ENCODE results near the gene ZNF761.
A peak's percentile ranks its signal among the peaks of the same experiment; 100 is the strongest.
"Not testable (repeated sequence)": the region's sequence is repeated elsewhere in the genome, so short reads cannot be mapped to it uniquely, and the experiment has no call there.

The ZNF761 gene

DNA sequence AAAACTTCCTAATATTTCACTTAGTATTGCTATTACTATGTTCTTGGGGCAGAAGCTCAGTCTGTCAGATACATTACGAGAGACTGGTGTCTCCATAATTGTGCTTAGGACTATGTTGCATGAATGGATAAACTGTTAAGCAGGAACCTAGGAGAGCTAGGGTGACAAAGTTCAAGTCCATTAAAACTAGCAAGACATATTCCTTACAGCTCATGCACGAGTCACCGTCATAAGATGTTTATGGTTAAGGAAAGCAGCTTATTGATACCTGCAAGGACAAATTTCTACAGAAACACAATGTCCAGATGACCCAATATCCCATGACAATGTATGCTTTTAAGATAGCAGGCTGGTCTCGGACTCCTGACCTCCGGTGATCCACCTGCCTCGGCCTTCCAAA lies 30.1 kb downstream of the ZNF761 start:
- no peak for TF ChIP-seq Cebpa-rat (IDR thresholded peaks at IDR 0.05)

DNA sequence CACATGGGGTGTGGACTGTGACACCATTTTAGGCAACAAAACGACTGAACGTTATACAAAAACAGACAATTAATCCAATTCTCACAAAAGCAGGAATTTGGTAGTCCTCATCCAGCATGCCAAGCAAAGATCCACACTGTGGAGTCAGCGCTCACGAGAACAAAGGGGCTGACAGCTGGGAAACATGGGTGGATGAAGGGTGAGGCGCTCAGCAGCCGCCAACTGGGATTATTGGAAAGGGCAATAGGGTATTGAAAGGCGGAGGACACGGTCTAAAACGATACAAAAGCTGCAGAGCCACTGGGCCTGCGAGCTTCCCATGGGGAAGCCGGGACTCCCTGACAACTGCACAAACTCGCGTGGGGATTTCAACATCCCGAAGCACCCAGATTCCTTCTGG lies 31.1 kb downstream of the ZNF761 start:
- Histone ChIP-seq H3K9me3 (peaks cover 47% of the 10 kb centered on the region), H3K4me3 (no peak overlapping the region)

More for the DNA sequence above, 30.1 kb downstream of the ZNF761 start:
- no peaks in the 10 kb centered on the region for H3K4me1 ChIP-seq
- no peaks in the 10 kb centered on the region for H3K27me3 ChIP-seq
- H3K4me3 ChIP-seq, result no peak overlapping the region
- no peaks in the 10 kb centered on the region for H4K20me1 ChIP-seq
- peaks cover 25% of the 10 kb centered on the region for H3K36me3 ChIP-seq
- peaks cover 57% of the 10 kb centered on the region for H3K9me3 ChIP-seq
- H3K27ac ChIP-seq, result no peak overlapping the region
- no peak overlapping the region for H3K9ac ChIP-seq
- H3K4me2 ChIP-seq, result no peak overlapping the region

DNA sequence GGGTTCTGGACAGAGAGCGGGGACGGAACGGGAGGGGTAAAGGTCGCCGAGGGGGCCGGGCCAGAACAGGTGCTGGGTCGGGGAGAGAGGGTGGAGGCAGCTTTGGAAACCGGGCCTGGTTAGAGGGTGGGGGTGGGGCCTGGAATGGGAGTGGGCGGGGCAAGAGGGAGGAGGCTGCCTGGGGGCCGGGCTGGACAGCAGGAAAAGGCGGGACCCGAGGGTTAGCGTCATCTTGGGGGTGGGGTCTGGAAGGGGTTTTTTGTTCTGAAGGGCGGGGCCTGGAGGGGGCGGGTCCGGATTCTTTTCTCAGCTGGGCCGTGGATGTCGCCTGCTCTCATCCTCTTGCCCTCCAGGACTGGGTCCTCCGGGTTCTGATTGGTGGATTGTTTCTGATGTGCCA lies 31.5 kb downstream of the ZNF761 start:
- Histone ChIP-seq H4K20me1 (no peaks in the 10 kb centered on the region), H3K4me1 (peaks cover under 1% of the 10 kb centered on the region; the same call in 1 of the 2 replicates), H3K4me3 (no peak overlapping the region), H3K36me3 (peaks cover 11% of the 10 kb centered on the region; the same call in 1 of the 2 replicates), H3K27ac (no peak overlapping the region), H3K9ac (no peak overlapping the region), H3K4me2 (no peak overlapping the region), H3K27me3 (no peaks in the 10 kb centered on the region), H3K9me3 (peaks cover 43% of the 10 kb centered on the region)
- no peak for TF ChIP-seq Cebpa-rat (IDR thresholded peaks at IDR 0.05)

More for the DNA sequence above, 31.1 kb downstream of the ZNF761 start:
- Histone ChIP-seq H3K4me2 (no peak overlapping the region), H4K20me1 (no peaks in the 10 kb centered on the region), H3K27me3 (no peaks in the 10 kb centered on the region), H3K36me3 (peaks cover 15% of the 10 kb centered on the region; the same call in 1 of the 2 replicates), H3K27ac (no peak overlapping the region), H3K9ac (no peak overlapping the region), H3K4me1 (no peaks in the 10 kb centered on the region)
- TF ChIP-seq Cebpa-rat (IDR thresholded peaks at IDR 0.05), result no peak

DNA sequence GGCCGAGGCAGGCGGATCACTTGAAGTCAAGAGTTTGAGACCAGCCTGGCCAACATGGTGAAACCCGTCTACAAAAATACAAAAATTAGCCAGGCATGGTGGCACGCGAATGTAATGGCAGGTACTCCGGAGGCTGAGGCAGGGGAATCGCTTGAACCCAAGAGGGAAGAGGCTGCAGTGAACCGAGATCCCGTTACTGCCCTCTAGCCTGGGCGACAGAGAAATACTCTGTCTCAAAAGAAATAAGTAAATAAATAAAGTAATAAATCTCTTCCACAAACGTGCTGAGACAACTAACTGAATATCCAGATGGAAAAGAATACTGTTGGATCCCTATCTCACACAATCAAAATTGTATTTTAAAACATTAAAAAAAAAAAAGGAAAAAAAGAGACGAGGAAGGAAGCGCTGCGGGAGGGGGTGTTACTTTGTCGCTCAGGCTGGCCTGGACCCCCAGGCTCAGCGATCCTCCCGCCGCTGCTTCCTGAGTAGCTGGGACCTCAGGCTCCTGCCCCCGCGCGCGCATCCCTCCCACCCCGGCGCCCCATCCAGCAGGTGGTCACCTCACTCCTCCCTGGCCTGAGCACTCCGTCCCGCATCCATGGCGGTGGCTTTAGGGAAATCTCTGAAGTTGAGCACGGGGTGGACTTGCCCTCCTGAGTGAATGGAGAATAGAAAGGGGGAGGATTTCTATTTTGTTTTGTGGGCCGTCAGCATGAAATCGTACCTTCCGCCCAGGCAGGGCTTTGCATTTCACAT lies 35.1 kb downstream of the ZNF761 start:
- Histone ChIP-seq H3K27ac (no peak overlapping the region), H3K4me1 (peaks cover 5% of the 10 kb centered on the region; the same call in 1 of the 2 replicates), H3K4me2 (peak overlapping the region; percentile 79), H3K9me3 (peaks cover 39% of the 10 kb centered on the region), H3K27me3 (no peaks in the 10 kb centered on the region), H4K20me1 (no peaks in the 10 kb centered on the region), H3K36me3 (peaks cover 16% of the 10 kb centered on the region; the same call in 1 of the 2 replicates), H3K9ac (peak overlapping the region; percentile 53; the same call in 1 of the 2 replicates), H3K4me3 (peak overlapping the region; percentile 85)
- TF ChIP-seq Cebpa-rat (IDR thresholded peaks at IDR 0.05), result no peak

DNA sequence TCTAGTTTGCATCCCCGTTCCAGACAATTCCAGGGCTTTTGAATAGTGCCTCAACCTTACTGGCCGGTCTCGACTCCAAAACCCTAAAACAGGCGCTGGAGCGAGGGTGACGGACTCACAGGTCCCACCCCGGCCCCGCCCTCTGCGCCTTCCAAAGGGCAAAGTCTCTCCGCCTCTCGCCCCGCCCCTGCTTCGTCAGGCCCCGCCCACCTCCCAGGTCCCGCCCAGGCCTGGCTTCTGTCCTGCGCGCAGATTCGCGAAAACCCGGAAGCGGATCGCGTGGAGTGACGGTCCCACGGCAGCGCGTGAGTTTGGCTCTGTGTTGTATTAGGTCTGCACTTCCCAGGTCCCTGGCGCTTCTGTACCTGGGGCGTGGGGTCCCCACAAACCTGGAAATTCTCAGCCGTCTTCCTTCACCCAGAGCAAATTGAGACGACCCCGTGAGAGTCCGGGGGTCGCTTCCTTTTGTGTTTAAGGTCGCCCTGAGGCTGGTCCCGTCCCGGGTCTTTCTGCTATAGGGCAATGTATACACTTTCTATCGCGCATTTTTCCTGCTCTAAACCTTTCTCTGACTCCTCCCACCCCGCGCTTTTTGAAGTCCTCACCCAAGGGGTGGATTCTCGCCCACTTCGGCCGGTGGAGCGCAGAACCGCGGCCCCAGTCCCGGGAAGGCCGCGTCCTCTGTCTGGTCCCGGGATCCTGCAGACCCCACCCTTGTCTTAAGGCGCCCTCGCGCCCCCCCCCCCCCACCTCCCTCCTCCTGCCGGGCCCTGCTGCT lies 35.9 kb downstream of the ZNF761 start, which contains the start of gene ZNF813:
Gene ZNF813, plus strand, starts transcription at position 249 of the 778 bp plus-strand sequence. CDS start 16,090 bp downstream, outside the sequence.
- H3K9me3 ChIP-seq, result peaks cover 45% of the 10 kb centered on the region
- peak within 1 kb of the TSS; percentile 91 for H3K4me2 ChIP-seq
- H3K36me3 ChIP-seq, result peaks cover 23% of the 10 kb centered on the region
- no peaks in the 10 kb centered on the region for H4K20me1 ChIP-seq
- H3K4me3 ChIP-seq, result peak within 1 kb of the TSS; percentile 85
- peaks cover 5% of the 10 kb centered on the region; the same call in 1 of the 2 replicates for H3K4me1 ChIP-seq
- H3K27ac ChIP-seq, result peak within 1 kb of the TSS; percentile 92
- no peak for TF ChIP-seq Cebpa-rat (IDR thresholded peaks at IDR 0.05)
- H3K9ac ChIP-seq, result peak within 1 kb of the TSS; percentile 92
- H3K27me3 ChIP-seq, result no peaks in the 10 kb centered on the region

DNA sequence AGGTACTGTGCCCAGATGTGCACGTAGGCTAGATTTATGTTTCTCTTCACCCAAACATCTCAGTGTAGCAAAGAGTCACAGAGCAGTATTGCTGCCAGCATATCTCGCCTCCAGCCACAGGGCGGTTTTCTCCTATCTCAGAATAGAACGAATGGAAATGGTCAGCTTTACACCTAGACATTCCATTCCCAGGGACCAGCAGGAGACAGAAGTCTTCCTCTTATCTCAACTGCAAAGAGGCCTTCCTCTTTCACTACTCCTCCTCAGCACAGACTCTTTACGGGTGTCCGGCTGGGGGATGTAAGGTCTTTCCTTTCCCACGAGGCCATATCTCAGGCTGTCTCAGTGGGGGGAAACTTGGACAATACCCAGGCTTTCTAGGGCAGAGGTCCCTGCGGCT lies 36.8 kb downstream of the ZNF761 start:
- Histone ChIP-seq H3K9ac (peak overlapping the region; percentile 92), H3K4me2 (peak overlapping the region; percentile 91), H3K4me3 (peak overlapping the region; percentile 85)

DNA sequence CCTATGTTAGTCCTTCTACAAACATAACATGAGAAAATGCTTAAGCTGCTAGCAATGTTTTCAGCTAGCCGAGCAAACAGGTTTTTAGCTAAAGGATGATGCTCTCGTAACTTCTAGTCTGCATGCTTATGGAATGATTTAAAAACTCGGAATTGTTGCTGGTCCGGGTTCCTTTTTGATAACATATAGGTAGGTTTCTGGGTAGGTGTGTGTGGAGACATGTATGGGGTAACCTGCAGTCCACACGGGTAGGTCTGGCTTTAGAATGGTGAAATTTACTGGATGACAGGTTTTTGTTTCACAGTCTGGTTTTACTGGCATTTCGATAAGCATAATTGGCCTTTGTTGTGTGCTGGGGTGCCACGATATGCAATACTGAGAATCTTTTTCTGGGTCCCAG lies 40.1 kb downstream of the ZNF761 start:
- Histone ChIP-seq H3K36me3 (peaks cover 63% of the 10 kb centered on the region), H4K20me1 (no peaks in the 10 kb centered on the region), H3K27me3 (no peaks in the 10 kb centered on the region), H3K4me2 (no peak overlapping the region), H3K4me3 (no peak overlapping the region), H3K9ac (no peak overlapping the region), H3K9me3 (peaks cover 61% of the 10 kb centered on the region), H3K4me1 (peaks cover 9% of the 10 kb centered on the region; the same call in 1 of the 2 replicates), H3K27ac (no peak overlapping the region)
- no peak for TF ChIP-seq Cebpa-rat (IDR thresholded peaks at IDR 0.05)

More for the DNA sequence above, 36.8 kb downstream of the ZNF761 start:
- Histone ChIP-seq H3K9me3 (peaks cover 45% of the 10 kb centered on the region), H3K36me3 (peaks cover 33% of the 10 kb centered on the region)
- H3K4me1 ChIP-seq, H3K27ac ChIP-seq, H4K20me1 ChIP-seq, H3K27me3 ChIP-seq: not testable (repeated sequence)

DNA sequence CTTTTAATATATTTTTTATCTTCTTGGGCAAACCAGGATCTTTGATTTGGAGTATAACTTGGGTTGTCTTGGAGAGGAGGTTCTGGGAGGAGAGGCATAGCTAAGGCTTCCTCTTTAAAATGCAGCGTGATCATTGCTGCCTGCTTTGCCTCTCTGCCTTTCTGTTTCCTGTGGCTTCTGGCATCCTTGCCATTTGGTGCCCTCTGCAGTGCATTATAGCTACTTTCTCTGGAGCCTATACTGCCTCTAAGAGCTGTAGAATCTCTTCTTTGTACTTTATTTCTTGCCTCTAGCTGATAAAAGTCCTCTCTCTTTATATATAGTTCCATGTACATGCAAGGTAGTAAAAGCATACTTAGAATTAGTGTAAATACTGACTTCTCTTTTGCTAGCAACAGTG lies 43.0 kb downstream of the ZNF761 start:
- not testable (repeated sequence) for H3K4me2 ChIP-seq, H3K4me1 ChIP-seq, H4K20me1 ChIP-seq, H3K4me3 ChIP-seq, H3K9ac ChIP-seq, H3K27me3 ChIP-seq, H3K27ac ChIP-seq
- Histone ChIP-seq H3K9me3 (peaks cover 90% of the 10 kb centered on the region), H3K36me3 (peaks cover 93% of the 10 kb centered on the region)

DNA sequence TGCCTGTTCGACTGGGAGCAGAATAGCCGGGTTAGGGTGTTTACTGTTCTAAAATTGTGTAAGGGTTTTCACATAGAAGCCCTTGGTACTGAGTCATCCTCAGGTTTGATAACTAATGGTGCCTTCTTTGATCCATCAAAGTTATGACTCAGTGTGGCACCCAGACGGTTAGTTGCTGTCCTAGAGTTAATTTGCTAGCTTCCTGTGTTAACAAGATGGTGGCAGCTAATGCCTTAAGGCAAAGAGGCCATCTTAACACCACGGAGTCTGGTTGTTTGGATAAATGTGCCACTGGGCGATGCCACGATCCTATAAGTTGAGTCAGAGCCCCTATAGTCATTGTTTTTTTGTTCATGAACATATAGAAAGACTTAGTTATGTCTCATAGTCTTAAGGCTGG lies 43.7 kb downstream of the ZNF761 start:
- peaks cover 96% of the 10 kb centered on the region for H3K9me3 ChIP-seq
- H4K20me1 ChIP-seq, H3K4me3 ChIP-seq, H3K4me2 ChIP-seq, H3K9ac ChIP-seq, H3K4me1 ChIP-seq, H3K27ac ChIP-seq, H3K27me3 ChIP-seq: not testable (repeated sequence)
- H3K36me3 ChIP-seq, result peaks cover 96% of the 10 kb centered on the region

DNA sequence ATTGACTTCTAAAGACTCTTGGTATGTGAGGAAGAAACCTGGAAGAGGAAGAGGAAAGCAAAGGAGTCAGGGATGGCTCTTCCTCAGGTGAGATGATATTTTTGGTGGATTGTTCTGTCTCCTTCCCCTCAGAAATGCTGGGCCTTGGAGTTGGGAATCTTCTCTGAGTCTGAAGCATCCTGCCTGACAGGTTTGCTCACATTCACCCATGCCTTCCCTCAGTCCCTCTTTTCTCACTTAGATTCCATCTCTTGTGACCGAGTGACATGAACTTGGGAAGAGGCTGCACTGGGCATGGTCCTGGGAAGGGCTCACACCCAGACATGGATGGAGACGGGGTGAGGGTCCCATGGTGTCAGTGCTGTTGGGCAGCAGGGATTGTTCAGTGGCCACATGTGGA lies 52.0 kb downstream of the ZNF761 start:
- not testable (repeated sequence) for H3K9ac ChIP-seq, H4K20me1 ChIP-seq, H3K4me1 ChIP-seq, H3K27ac ChIP-seq, H3K27me3 ChIP-seq, H3K4me2 ChIP-seq, H3K4me3 ChIP-seq
- H3K36me3 ChIP-seq, result peaks cover 97% of the 10 kb centered on the region
- H3K9me3 ChIP-seq, result peaks cover 85% of the 10 kb centered on the region

Data from BLaER1 (cell line).